ENCODE results near the gene ANTXR2. TPM values are rescaled to one million over a fixed set of nuclear protein-coding genes. Genes with fewer than 3 reads are reported as not detected.

Gene ANTXR2
- total and polyA plus RNA-seq, 7 donors, result 3.3 to 21.9 (median 10.3) TPM

- intact Hi-C loops (cut with DNase I), result no loop called here
- Histone ChIP-seq H3K27me3 (ENCODE audit: insufficient read depth in 3 of 3, low read length in 2 of 3) (no peaks in the 10 kb centered on the region), H3K9me3 (no peaks in the 10 kb centered on the region), H3K27ac (no peak overlapping the region), H3K4me1 (no peaks in the 10 kb centered on the region), H3K4me3 (no peak overlapping the region), H3K36me3 (ENCODE audit: insufficient read depth in 1 of 2, low read depth in 1 of 2) (peaks cover 0 to 22% of the 10 kb centered on the region in 2 donors)
- TF ChIP-seq CTCF (IDR thresholded peaks at IDR 0.05), result no peak
- ATAC-seq, result no peak
- DNase-seq, result no peak
- WGBS, 3 donors, result 95 to 99% (median 95%) methylated on average over 2 of the region's 2 CpGs
Observed at GRCh38 chr4:80015407-80016189, 57.4 kb downstream of the ANTXR2 start.

DNA sequence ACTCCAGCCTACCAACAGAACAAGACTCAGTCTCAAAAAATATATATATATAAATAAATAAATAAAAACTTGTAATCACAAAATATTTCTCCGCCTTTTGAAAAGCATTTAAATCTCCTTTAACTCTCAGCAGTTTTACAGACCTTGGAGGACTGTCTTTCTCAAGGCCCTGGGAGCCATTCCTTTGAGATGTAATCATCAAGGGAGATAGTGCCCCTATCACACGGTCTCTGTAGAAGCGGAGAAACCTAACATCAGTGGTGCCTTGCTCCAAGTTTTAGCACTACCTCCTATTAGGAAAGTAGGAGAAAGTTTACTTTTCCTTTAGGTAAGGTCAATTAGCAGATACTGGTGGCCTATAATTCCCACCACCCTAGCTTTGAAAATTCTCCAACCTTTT, 58.5 kb downstream of the ANTXR2 start:
- Histone ChIP-seq H3K36me3 (ENCODE audit: insufficient read depth in 1 of 2, low read depth in 1 of 2) (peaks cover 0 to 22% of the 10 kb centered on the region in 2 donors), H3K4me1 (no peaks in the 10 kb centered on the region), H3K4me3 (no peak overlapping the region), H3K27me3 (ENCODE audit: insufficient read depth in 3 of 3, low read length in 2 of 3) (no peaks in the 10 kb centered on the region), H3K27ac (no peak overlapping the region), H3K9me3 (no peaks in the 10 kb centered on the region)
- intact Hi-C loops (cut with DNase I), result no loop called here
- TF ChIP-seq CTCF (IDR thresholded peaks at IDR 0.05), result no peak
- 97 to 100% (median 97%) methylated on average over 3 of the region's 3 CpGs for WGBS, 3 donors
- no peak for DNase-seq
- ATAC-seq, result no peak

GRCh38 chr4:80012291-80012690, 60.7 kb downstream of the ANTXR2 start:
- H3K4me3 ChIP-seq, result no peak overlapping the region
- ATAC-seq, result no peak
- H3K9me3 ChIP-seq, result no peaks in the 10 kb centered on the region
- H3K27me3 ChIP-seq (ENCODE audit: insufficient read depth in 3 of 3, low read length in 2 of 3), result no peaks in the 10 kb centered on the region
- peaks cover 0 to 21% of the 10 kb centered on the region in 2 donors for H3K36me3 ChIP-seq (ENCODE audit: insufficient read depth in 1 of 2, low read depth in 1 of 2)
- intact Hi-C loops (cut with DNase I), result no loop called here
- no peak for DNase-seq
- H3K4me1 ChIP-seq, result no peaks in the 10 kb centered on the region
- 76 to 93% (median 91%) methylated on average over 1 of the region's 1 CpG for WGBS, 3 donors
- no peak for TF ChIP-seq CTCF (IDR thresholded peaks at IDR 0.05)
- no peak overlapping the region for H3K27ac ChIP-seq

DNA sequence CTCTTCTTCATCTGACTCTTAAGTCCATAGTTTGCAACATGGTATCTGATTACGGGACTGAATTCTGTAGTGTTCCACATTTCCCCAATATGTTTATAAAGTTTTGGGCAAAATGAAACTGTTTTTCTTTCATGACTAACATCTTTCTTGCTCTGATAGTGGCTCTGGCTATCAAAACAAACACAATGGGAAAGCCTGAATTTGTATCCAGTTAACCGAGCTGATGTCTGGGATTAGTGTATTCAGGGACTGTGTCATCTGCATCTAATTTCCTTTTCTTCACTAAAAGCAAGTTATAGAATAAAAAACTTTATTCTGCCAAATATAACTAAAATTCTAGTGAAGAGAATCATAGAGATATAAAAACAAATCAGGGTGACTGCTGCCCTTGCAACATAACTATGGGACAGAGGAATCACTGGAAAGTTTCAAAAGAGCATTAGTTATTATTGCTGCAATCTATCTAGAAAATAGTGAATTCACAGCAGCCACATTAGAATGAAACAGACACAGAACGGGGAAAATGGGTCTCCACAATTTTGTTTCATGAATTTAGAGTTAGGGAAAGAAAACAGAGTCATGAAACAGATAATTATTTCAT, 61.3 kb downstream of the ANTXR2 start:
- no peaks in the 10 kb centered on the region for H3K9me3 ChIP-seq
- 60 to 76% (median 75%) methylated on average over 3 of the region's 3 CpGs for WGBS, 3 donors
- H3K27ac ChIP-seq, result no peak overlapping the region
- intact Hi-C loops (cut with DNase I), result no loop called here
- no peaks in the 10 kb centered on the region for H3K27me3 ChIP-seq (ENCODE audit: insufficient read depth in 3 of 3, low read length in 2 of 3)
- H3K36me3 ChIP-seq (ENCODE audit: insufficient read depth in 1 of 2, low read depth in 1 of 2), result peaks cover 0 to 21% of the 10 kb centered on the region in 2 donors
- H3K4me3 ChIP-seq, result no peak overlapping the region
- TF ChIP-seq CTCF (IDR thresholded peaks at IDR 0.05), result no peak
- no peak for ATAC-seq
- DNase-seq, result no peak
- H3K4me1 ChIP-seq, result no peaks in the 10 kb centered on the region
